Small intestine (tissue), 7 donors: ENCODE data around the gene PSMA7. TPM values are rescaled to one million over a fixed set of nuclear protein-coding genes. Genes with fewer than 3 reads are reported as not detected.
"Not testable (repeated sequence)": the region's sequence is repeated elsewhere in the genome, so short reads cannot be mapped to it uniquely, and the experiment has no call there.

Experiments
- DNase-seq, 2 donors: peaks; one replicate each; pipeline versions ENCODE4 v3.0.0 to v3.0.0-alpha.2; 2013
- FAIRE-seq: peaks from 2 replicates; lab custom pipeline; 2012; peaks lifted over from hg19 to GRCh38; lab: Jason Lieb, UNC
- H3K27ac ChIP-seq, 3 donors: one replicate each; pipeline ENCODE4 v1.5.1; 2013; ENCODE audit warnings: low read length in 2 of 3, mild to moderate bottlenecking in 2 of 3, control low read depth in 1 of 3, inconsistent platforms in 1 of 3, low read depth in 1 of 3, moderate library complexity in 1 of 3
- H3K27me3 ChIP-seq, 3 donors: one replicate each; pipeline ENCODE4 v1.6.1; 2013; ENCODE audit warnings: low read length in 3 of 3, inconsistent platforms in 1 of 3; ENCODE audit not compliant: control insufficient read depth in 3 of 3, insufficient read depth in 3 of 3
- H3K36me3 ChIP-seq, 3 donors: one replicate each; pipeline ENCODE4 v1.6.1; 2013; ENCODE audit warnings: low read length in 3 of 3, inconsistent platforms in 1 of 3, low read depth in 1 of 3, mild to moderate bottlenecking in 1 of 3, moderate library complexity in 1 of 3; ENCODE audit not compliant: control insufficient read depth in 3 of 3, insufficient read depth in 2 of 3
- H3K4me1 ChIP-seq, 3 donors: one replicate each; pipeline ENCODE4 v1.6.1; 2013; ENCODE audit warnings: low read length in 2 of 3, inconsistent platforms in 1 of 3, low read depth in 1 of 3, mild to moderate bottlenecking in 1 of 3, moderate library complexity in 1 of 3; ENCODE audit not compliant: control insufficient read depth in 3 of 3, insufficient read depth in 2 of 3
- H3K4me3 ChIP-seq, 3 donors: one replicate each; pipeline ENCODE4 v1.5.1; 2013; ENCODE audit warnings: low read length in 3 of 3, control low read depth in 1 of 3, inconsistent platforms in 1 of 3, low read depth in 1 of 3, mild to moderate bottlenecking in 1 of 3, moderate library complexity in 1 of 3
- H3K9me3 ChIP-seq, 2 donors: one replicate each; pipeline ENCODE4 v1.6.1; 2013; ENCODE audit warnings: low read depth in 1 of 2, low read length in 1 of 2; ENCODE audit not compliant: control insufficient read depth in 2 of 2, insufficient read depth in 1 of 2
- WGBS, 3 donors: extraction: QIAGEN DNeasy Blood & Tissue Kit; methylation state at CpG; one replicate each; pipeline ENCODE4 v1.1.7; 2013; 5-methylcytosine and 5-hydroxymethylcytosine counted together
- polyA plus RNA-seq, 4 donors: library from polyadenylated mRNA; stranded (reverse) in 3 of 4; unstranded in 1 of 4; fragments of 200-250 nt in 3 of 4; fragments of 120-200 nt in 1 of 4; gene quantifications; one replicate each; pipeline versions ENCODE4 v1.2.1 to v1.2.3, GENCODE V29; 2013
- donor health status: healthy with polysubstance abuse.
- donor health status: control.
- donor health status: control.
- donor health status: Bipolar disorder and iron deficiency.
- donor health status: healthy.

Gene PSMA7
- polyA plus RNA-seq, 4 donors = 136 to 378 (median 310) TPM

DNA sequence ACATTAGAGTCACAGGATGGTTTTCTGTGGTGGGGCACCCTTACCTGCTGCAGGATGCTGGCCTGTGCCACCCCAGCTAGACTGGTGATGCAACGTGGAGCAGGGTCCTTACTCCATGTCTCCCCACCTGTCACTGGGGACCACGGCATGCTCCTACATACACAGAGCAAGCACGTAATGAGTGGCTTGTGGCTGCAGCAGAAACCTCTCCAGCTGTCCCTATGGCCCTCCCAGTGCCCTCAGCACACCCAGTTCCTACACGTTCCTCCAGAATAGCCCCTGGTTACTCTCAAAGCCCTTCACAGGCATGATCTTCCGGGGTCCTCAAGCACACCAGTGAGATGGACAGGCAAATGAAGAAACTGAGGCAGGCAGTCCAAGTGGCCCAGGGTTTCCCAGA is 24.1 kb downstream of the PSMA7 start:
- Histone ChIP-seq H3K36me3 (peaks cover 0 to 3% (median 0%) of the 10 kb centered on the region in 3 donors), H3K9me3 (no peaks in the 10 kb centered on the region), H3K27ac (peak overlapping the region in 2 of 3 donors; percentile 59 to 80), H3K4me1 (peaks cover 3 to 37% (median 10%) of the 10 kb centered on the region in 3 donors), H3K27me3 (no peaks in the 10 kb centered on the region), H3K4me3 (no peak overlapping the region)
- 60 to 75% (median 63%) methylated on average over 5 of the region's 5 CpGs for WGBS, 3 donors
- DNase-seq (peak in 1 of 2 donors; percentile 8), FAIRE-seq (no peak)

DNA sequence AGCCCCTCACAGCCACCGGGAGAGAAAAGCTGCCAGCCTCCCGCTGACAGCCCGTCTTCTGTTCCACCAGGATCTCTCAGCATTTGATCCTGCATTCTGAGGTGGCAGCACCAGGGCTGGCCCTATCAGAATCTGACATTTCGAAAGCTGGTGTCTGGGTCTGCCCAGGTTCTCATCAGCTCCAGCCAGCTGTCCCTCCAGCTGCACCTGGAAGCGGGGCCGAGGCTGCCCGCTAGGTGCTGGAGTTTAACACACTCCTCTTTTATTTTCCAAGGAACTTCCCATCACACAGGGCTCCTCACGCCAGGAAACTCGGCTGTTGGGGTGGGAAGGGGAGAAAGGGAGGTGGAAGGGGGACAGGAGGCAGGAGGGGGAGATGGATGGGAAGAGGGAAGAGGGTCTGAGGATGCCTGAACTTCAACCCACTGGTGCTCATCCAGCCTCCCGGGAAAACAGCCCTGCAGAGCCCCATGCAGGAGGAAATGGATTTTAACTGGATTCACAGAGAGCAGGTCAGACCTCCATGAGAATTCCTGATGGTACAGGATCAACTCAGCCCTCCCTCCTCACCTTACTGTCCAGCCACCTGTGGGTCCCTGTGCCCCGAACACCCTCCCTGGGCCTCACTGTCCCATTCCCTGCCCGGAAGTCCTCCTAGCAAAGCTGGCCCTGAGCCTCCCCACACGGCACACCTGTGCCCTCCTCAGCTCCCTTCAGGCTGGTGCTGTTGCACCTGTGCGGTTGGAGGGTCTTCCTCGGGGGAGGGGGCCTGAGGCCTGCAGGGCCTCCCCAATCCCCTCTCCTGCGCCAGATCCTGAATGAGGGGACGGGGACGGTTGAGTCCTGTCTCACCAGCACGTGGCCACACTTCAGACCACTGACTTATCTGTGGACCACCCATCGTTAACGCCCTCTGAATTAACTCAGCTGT is 24.8 kb downstream of the PSMA7 start:
- no peak for FAIRE-seq
- peak in 1 of 2 donors; percentile 8 for DNase-seq
- Histone ChIP-seq H3K9me3 (no peaks in the 10 kb centered on the region), H3K27ac (no peak overlapping the region), H3K36me3 (no peaks in the 10 kb centered on the region), H3K27me3 (no peaks in the 10 kb centered on the region), H3K4me1 (peaks cover 3 to 30% (median 3%) of the 10 kb centered on the region in 3 donors), H3K4me3 (no peak overlapping the region)
- WGBS, 3 donors = 47 to 63% (median 62%) methylated on average over 20 to 21 of the region's 21 CpGs

DNA sequence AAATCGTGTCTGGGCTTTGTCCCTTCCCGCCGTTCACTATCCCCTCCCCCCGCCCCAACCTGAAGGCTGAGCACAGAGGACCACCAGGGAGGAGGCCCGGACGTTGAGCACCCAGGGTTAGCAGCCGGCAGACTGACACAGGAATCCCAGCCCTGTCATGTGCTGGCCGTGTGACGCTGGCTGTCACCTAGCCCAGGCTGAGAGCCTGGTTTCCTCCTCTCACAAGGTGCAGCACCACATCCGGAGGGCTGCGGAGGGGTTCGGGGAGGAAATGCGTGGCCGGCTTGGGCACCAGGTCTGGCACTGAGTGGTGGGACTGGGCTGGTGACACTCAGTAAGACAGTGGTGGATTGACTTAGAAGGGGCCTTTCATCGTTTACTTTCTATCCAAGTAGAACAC is 25.5 kb downstream of the PSMA7 start:
- H3K4me1 ChIP-seq = peaks cover 3 to 28% (median 3%) of the 10 kb centered on the region in 3 donors
- H3K27me3 ChIP-seq = no peaks in the 10 kb centered on the region
- DNase-seq = peak; percentile 22 to 58
- H3K4me3 ChIP-seq = no peak overlapping the region
- H3K9me3 ChIP-seq = peaks cover 0 to 4% of the 10 kb centered on the region in 2 donors
- no peak overlapping the region for H3K27ac ChIP-seq
- no peak for FAIRE-seq
- WGBS, 3 donors = 28 to 55% (median 53%) methylated on average over 12 to 15 of the region's 15 CpGs
- no peaks in the 10 kb centered on the region for H3K36me3 ChIP-seq

DNA sequence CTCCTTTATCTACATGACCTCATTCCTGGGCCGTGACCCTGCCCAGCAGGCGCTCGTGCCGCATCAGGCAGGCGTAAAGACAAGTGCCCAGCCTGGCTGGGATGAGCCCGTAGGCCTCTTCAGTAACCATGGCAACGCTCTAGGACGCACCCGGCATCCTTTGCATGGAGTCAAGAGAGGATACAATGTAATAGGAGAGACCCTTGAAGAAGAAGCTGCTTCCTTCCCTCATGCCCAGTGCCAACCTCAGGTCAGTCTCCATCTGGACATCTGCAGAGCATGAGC is 25.9 kb downstream of the PSMA7 start:
- 30 to 61% (median 54%) methylated on average over 9 of the region's 9 CpGs for WGBS, 3 donors
- H3K27me3 ChIP-seq = no peaks in the 10 kb centered on the region
- H3K9me3 ChIP-seq = peaks cover 0 to 6% of the 10 kb centered on the region in 2 donors
- H3K36me3 ChIP-seq = no peaks in the 10 kb centered on the region
- no peak overlapping the region for H3K27ac ChIP-seq
- FAIRE-seq = no peak
- no peak overlapping the region for H3K4me3 ChIP-seq
- DNase-seq = no peak
- H3K4me1 ChIP-seq = peaks cover 3 to 28% (median 3%) of the 10 kb centered on the region in 3 donors

DNA sequence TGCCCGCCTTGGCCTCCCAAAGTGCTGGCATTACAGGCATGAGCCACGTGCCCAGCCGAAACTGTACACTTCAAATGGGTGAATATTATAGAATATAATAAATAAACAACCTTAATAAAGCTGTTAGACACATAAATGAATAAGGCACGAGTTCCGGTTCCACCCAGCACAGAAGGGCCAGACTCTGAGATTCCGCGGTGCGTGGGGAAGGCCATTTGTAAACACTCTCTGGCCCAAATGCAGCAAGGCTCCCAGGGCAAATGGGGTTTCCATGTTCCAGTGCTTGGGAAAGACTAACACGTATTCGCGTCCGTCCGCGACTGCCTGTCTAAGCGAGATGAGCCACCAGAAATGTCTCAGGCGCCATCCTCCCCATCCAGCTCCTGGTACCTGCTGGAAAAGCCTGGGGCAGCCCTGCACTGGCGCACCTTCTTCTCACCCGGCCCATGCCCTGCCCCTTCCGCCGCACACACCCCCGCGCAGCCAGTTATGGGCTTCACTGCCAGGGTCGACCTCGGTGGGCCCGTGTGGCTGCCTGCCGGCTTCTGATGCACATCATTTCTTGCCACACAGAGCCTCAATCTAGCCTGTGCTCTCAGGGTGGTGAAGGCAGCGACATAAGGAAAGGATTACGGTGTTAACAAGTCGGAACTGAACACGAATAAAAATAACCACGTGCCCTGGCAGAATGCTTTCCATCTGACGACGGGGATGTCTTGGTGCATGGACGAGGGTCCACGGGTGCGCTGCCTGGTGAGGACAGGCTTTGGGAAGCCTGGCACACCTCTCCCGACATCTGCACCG is 26.4 kb downstream of the PSMA7 start:
- Histone ChIP-seq H3K4me1 (peaks cover 3 to 28% (median 3%) of the 10 kb centered on the region in 3 donors), H3K27me3 (peaks cover 0 to 2% (median 0%) of the 10 kb centered on the region in 3 donors), H3K4me3 (no peak overlapping the region), H3K9me3 (peaks cover 3 to 11% of the 10 kb centered on the region in 2 donors), H3K36me3 (no peaks in the 10 kb centered on the region), H3K27ac (no peak overlapping the region)
- 85 to 90% (median 87%) methylated on average over 38 of the region's 38 CpGs for WGBS, 3 donors
- FAIRE-seq = no peak
- DNase-seq = no peak

DNA sequence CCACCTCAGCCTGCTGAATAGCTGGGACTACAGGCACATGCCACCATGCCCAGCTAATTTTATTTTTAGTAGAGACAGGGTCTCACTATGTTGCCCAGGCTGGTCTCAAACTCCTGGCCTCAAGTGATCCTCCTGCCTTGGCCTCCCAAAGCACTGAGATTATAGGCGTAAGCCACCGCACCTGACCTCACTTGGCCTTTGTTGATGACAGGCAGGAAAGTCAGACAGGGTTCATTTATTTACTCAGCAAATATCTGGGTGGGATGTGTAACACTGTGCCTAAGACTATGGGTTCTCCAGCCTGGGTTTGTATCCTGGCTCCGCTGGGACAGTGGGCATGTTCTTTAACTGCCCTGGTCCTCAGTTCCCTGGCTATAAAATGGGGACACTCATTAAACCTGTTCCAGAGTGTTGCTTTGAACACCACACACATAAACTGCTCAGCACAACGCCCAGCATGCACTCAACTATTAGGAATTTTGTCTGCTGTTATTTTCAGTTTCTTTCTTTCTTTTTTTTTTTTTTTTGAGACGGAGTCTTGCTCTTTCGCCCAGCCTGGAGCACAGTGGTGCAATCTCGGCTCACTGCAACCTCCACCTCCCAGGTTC is 27.3 kb downstream of the PSMA7 start:
- not testable (repeated sequence) for FAIRE-seq, H3K4me3 ChIP-seq, H3K27ac ChIP-seq, DNase-seq, H3K36me3 ChIP-seq, H3K27me3 ChIP-seq
- H3K9me3 ChIP-seq = peaks cover 3 to 13% of the 10 kb centered on the region in 2 donors
- 82 to 86% (median 84%) methylated on average over 7 of the region's 7 CpGs for WGBS, 3 donors
- H3K4me1 ChIP-seq = peaks cover under 1 to 25% (median 3%) of the 10 kb centered on the region in 3 donors

DNA sequence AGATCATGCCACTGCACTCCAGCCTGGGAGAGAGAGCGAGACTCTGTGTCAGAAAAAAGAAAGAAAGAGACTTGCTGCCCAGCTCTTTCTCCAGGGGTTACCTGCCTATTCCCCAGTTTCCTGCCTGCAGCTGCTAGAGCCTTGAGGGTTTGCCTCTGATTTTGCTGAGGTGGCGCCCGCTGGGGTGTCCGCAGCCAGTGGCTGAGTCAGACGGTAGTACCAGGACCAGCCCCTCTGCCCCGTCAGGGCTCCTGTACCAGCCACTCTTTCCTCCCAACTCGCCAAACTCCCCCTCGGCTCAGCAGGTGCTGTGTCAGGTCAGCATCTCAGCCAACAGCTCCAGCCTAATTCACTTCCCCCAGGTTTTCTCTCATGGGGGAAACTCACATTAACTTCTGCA is 28.3 kb downstream of the PSMA7 start:
- FAIRE-seq (no peak), DNase-seq (no peak)
- Histone ChIP-seq H3K27ac (no peak overlapping the region), H3K4me1 (peaks cover 0 to 16% (median 0%) of the 10 kb centered on the region in 3 donors), H3K9me3 (peaks cover 3 to 20% of the 10 kb centered on the region in 2 donors), H3K27me3 (peaks cover 0 to 2% (median 0%) of the 10 kb centered on the region in 3 donors), H3K4me3 (no peak overlapping the region), H3K36me3 (no peaks in the 10 kb centered on the region)
- WGBS, 3 donors = 60 to 85% (median 78%) methylated on average over 7 to 8 of the region's 8 CpGs

DNA sequence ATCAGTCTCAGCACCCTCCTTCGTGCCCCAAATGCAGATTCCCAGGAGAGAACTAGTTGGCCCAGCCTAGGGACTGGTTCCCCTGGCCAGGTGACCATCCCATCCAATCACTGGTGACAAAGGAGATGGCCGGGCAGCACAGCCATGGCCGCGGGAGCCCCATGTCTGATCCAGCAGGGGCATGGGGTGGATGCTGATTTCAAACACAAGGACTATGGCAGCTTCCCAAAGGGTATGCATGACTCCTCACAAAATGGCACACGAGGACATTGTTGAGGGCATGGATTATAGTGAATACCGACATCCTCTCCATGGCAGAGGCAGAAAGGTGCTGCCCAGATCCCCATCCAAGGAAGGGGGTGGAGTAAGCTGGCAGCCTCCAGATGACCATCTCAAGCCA is 30.8 kb downstream of the PSMA7 start:
- Histone ChIP-seq H3K27ac (no peak overlapping the region), H3K27me3 (peaks cover 0 to 2% (median 0%) of the 10 kb centered on the region in 3 donors), H3K36me3 (no peaks in the 10 kb centered on the region), H3K4me3 (no peak overlapping the region), H3K4me1 (no peaks in the 10 kb centered on the region), H3K9me3 (peaks cover 8 to 38% of the 10 kb centered on the region in 2 donors)
- no peak for FAIRE-seq
- no peak for DNase-seq
- WGBS, 3 donors = 92 to 96% (median 94%) methylated on average over 6 of the region's 6 CpGs
